Heart left ventricle (tissue), 16 donors: ENCODE measurements around the gene TGM1. TPM values are rescaled to one million over a fixed set of nuclear protein-coding genes. Genes with fewer than 3 reads are reported as not detected.

Experiments
- ATAC-seq, 4 donors: fragments of 200-7000 bp; cut with Tn5 transposase; one replicate each; pipeline ENCODE4 v1.9.1; 2020 to 2022; ENCODE audit warnings: moderate library complexity in 4 of 4, mild to moderate bottlenecking in 3 of 4, moderate number of reproducible peaks in 1 of 4
- DNase-seq, 5 donors: peaks; one replicate each; pipeline ENCODE4 v3.0.0-alpha.2; 2020
- H3K27ac ChIP-seq, 12 donors: fragments of 200-600 bp; sonication (generic) in 4 of 12; one replicate each; pipeline versions ENCODE4 v1.5.0 to v1.8.0; 2016 to 2022; ENCODE audit warnings: mild to moderate bottlenecking in 2 of 12
- H3K27me3 ChIP-seq, 9 donors: fragments of 200-600 bp; sonication (generic) in 2 of 9; one replicate each; pipeline versions ENCODE4 v1.5.1 to v1.8.0; 2016 to 2022; ENCODE audit warnings: mild to moderate bottlenecking in 3 of 9
- H3K36me3 ChIP-seq, 9 donors: fragments of 200-600 bp; sonication (generic) in 2 of 9; one replicate each; pipeline versions ENCODE4 v1.5.0 to v1.8.0; 2018 to 2022; ENCODE audit warnings: mild to moderate bottlenecking in 2 of 9
- H3K4me1 ChIP-seq, 12 donors: fragments of 200-600 bp; sonication (generic) in 4 of 12; one replicate each; pipeline versions ENCODE4 v1.5.0 to v1.8.0; 2016 to 2022; ENCODE audit warnings: mild to moderate bottlenecking in 3 of 12
- H3K4me3 ChIP-seq, 12 donors: fragments of 200-600 bp; sonication (generic) in 4 of 12; one replicate each; pipeline versions ENCODE4 v1.5.0 to v1.8.0; 2017 to 2022; ENCODE audit warnings: mild to moderate bottlenecking in 9 of 12, moderate library complexity in 4 of 12
- H3K9me3 ChIP-seq, 12 donors: fragments of 200-600 bp; sonication (generic) in 4 of 12; one replicate each; pipeline versions ENCODE4 v1.5.0 to v1.8.0; 2016 to 2022; ENCODE audit warnings: mild to moderate bottlenecking in 1 of 12
- CTCF ChIP-seq, 12 donors: fragments of 200-600 bp; sonication (generic) in 4 of 12; IDR thresholded peaks; one replicate each; pipeline versions ENCODE4 v1.5.0 to v1.8.0; 2018 to 2022; ENCODE audit warnings: antibody characterized with exemption in 12 of 12, mild to moderate bottlenecking in 5 of 12
- POLR2A ChIP-seq, 2 donors: fragments of 450-650 bp; IDR thresholded peaks; one replicate each; pipeline ENCODE4 v1.6.1; 2017; ENCODE audit warnings: antibody characterized with exemption in 2 of 2, mild to moderate bottlenecking in 2 of 2, moderate library complexity in 2 of 2
- WGBS, 4 donors: extraction: QIAGEN DNeasy Blood & Tissue Kit in 2 of 4; methylation state at CpG; one replicate each; pipeline versions ENCODE4 v1.1.5 to v1.1.7; 2013 to 2018; 5-methylcytosine and 5-hydroxymethylcytosine counted together
- intact Hi-C, 10 donors: fragments of 100-400 bp; cut with DNase I; formaldehyde crosslinking; loops; one replicate each; pipeline versions ENCODE4 v1.11.1 to v1.14.2; 2022
- polyA plus RNA-seq, 2 donors: library from polyadenylated mRNA; stranded (reverse); fragments of 200-250 nt; gene quantifications; one replicate each; pipeline ENCODE4 v1.2.3, GENCODE V29; 2013
- total RNA-seq, 9 donors: library from RNA; depleted of rRNA in 2 of 9; stranded (reverse); fragments of >200 nt in 2 of 9; fragmentation: NEBNext Ultra II Directional in 3 of 9; extraction: Animal tissue kit (Norgen Biotek cat#: 25700) in 3 of 9; gene quantifications; one replicate each; pipeline versions ENCODE4 v1.1.0 to v1.2.4, GENCODE V29; 2016 to 2023
- donor health status: ischemic (EF 13 %, LVEDD 7.1; RV severe dilation, severe dysfunction).
- donor health status: healthy with polysubstance abuse.
- donor health status: DM: no; HTN: yes; CAD: no.
- donor health status: DM: no; HTN: no; CAD: no.
- donor health status: ischemic (EF 25% LVEDD 6.9; RV normal size, moderate dysfunction).
- donor health status: ischemic (EF 25% LVEDD 5.7; RV mildly dilated, moderate dysfunction).
- donor health status: healthy.
- donor health status: DM: yes; HTN: yes; CAD: no.
- donor health status: ischemic (EF 35%, LVEDD 5.7; RV mildly dilated, moderate dysfunction).
- donor health status: nonischemic (EF 11% LVEDD 7.7; RV severe dilation, severe dysfunction).
- donor health status: DM: yes; HTN: yes; CAD: no.
- donor health status: PGD.
- donor health status: ischemic (EF 29% LVEDD 5.4; RV normal size, mild dysfunction).
- donor health status: nonischemic (EF 23%, LVEDD 6.1; RV moderate dilation, normal function).

The TGM1 gene
- total and polyA plus RNA-seq, 11 donors: 0.52 to 38.9 (median 0.98) TPM; not detected in 3

GRCh38 chr14:24307575-24308341 lies 44.8 kb upstream of the TGM1 start, which contains the start of gene CIDEB:
Gene CIDEB (minus strand): TSS chr14:24307977. CDS start chr14:24307858, 119 bp downstream.
- peaks cover 0 to 52% (median 46%) of the 10 kb centered on the region in 9 donors for H3K36me3 ChIP-seq
- no peak within 1 kb of the TSS for H3K4me3 ChIP-seq
- TF ChIP-seq CTCF (IDR thresholded peaks at IDR 0.05): peak; percentile 79 to 96 (median 90)
- no peak for TF ChIP-seq POLR2A (IDR thresholded peaks at IDR 0.05)
- 56 to 63% (median 61%) methylated on average over 6 of the region's 6 CpGs for WGBS, 4 donors
- ATAC-seq (peak in 3 of 4 donors; percentile 3 to 23 (median 13)), DNase-seq (peak in 3 of 5 donors; percentile 42 to 59 (median 58))
- intact Hi-C loops: no loop called here
- peaks cover 9 to 52% (median 32%) of the 10 kb centered on the region in 12 donors for H3K4me1 ChIP-seq
- no peak within 1 kb of the TSS for H3K27ac ChIP-seq
- no peaks in the 10 kb centered on the region for H3K9me3 ChIP-seq
- H3K27me3 ChIP-seq: no peaks in the 10 kb centered on the region

GRCh38 chr14:24307156-24307574 lies 44.2 kb upstream of the TGM1 start:
- intact Hi-C loops: no loop called here
- no peaks in the 10 kb centered on the region for H3K9me3 ChIP-seq
- peaks cover 5 to 46% (median 26%) of the 10 kb centered on the region in 12 donors for H3K4me1 ChIP-seq
- peak in 1 of 5 donors; percentile 14 for DNase-seq
- 80 to 85% (median 84%) methylated on average over 11 of the region's 11 CpGs for WGBS, 4 donors
- no peak for ATAC-seq
- H3K36me3 ChIP-seq: peaks cover 0 to 58% (median 52%) of the 10 kb centered on the region in 9 donors
- no peak overlapping the region for H3K27ac ChIP-seq
- H3K27me3 ChIP-seq: no peaks in the 10 kb centered on the region
- TF ChIP-seq CTCF (IDR thresholded peaks at IDR 0.05): no peak
- no peak for TF ChIP-seq POLR2A (IDR thresholded peaks at IDR 0.05)
- no peak overlapping the region for H3K4me3 ChIP-seq

GRCh38 chr14:24304019-24304387 lies 41.0 kb upstream of the TGM1 start:
- no peaks in the 10 kb centered on the region for H3K27me3 ChIP-seq
- no peak for ATAC-seq

More at GRCh38 chr14:24304019-24304387, 41.0 kb upstream of the TGM1 start:
- DNase-seq: no peak
- peaks cover 0 to 69% (median 64%) of the 10 kb centered on the region in 9 donors for H3K36me3 ChIP-seq
- no peak overlapping the region for H3K27ac ChIP-seq
- H3K4me3 ChIP-seq: no peak overlapping the region
- no peaks in the 10 kb centered on the region for H3K9me3 ChIP-seq
- peaks cover 0 to 32% (median 16%) of the 10 kb centered on the region in 12 donors for H3K4me1 ChIP-seq
- 96 to 98% (median 97%) methylated on average over 11 of the region's 11 CpGs for WGBS, 4 donors
- TF ChIP-seq POLR2A (IDR thresholded peaks at IDR 0.05) (no peak), CTCF (IDR thresholded peaks at IDR 0.05) (no peak)
- intact Hi-C loops: no loop called here
